HepG2 (cell line): ENCODE results near the gene GUCY1A1. TPM values are rescaled to one million over a fixed set of nuclear protein-coding genes. Genes with fewer than 3 reads are reported as not detected.

ENCODE experiments used
- ATAC-seq: fragments of 200-7000 bp; cut with Tn5 transposase; 3 replicates; pipeline ENCODE4 v1.9.1; 2020; ENCODE audit warnings: mild to moderate bottlenecking, moderate library complexity
- BruUV-seq: library from RNA; stranded (reverse); fragments of 400-500 nt; replicated peaks from 2 replicates; lab custom pipeline; 2021; lab: Mats Ljungman, UMichigan
- CTCF ChIA-PET: fragments of 300-600 bp; formaldehyde crosslinking; extraction: SDS; loops from one replicate; lab custom pipeline; 2021; ENCODE audit warnings: low total read pairs, inconsistent platforms, low intra/inter-chr PET ratio; lab: Yijun Ruan, JAX
- POLR2A ChIA-PET: fragments of 350-600 bp; sonication (Branson Sonifier 250); formaldehyde crosslinking; loops from one replicate; lab custom pipeline; 2020; ENCODE audit warnings: antibody characterized with exemption, inconsistent platforms; lab: Yijun Ruan, JAX
- DNase-seq: peaks from one replicate; pipeline ENCODE4 v3.0.0-alpha.2; 2015; ENCODE audit warnings: low spot score
- FAIRE-seq: peaks from 3 replicates; lab custom pipeline; 2011; peaks lifted over from hg19 to GRCh38; lab: Jason Lieb, UNC
- H2AFZ ChIP-seq: one replicate; pipeline ENCODE4 v1.6.1; 2011; ENCODE audit warnings: low read length, inconsistent platforms
- H3K27ac ChIP-seq: fragments of 300-600 bp; 3 replicates; pipeline ENCODE4 v1.8.0; 2011; ENCODE audit warnings: mixed run types, mild to moderate bottlenecking, mixed read lengths, low read length, inconsistent platforms; ENCODE audit not compliant: insufficient read depth; ENCODE audit errors: extremely low read length
- H3K27me3 ChIP-seq, 2 experiments: fragments of 200-600 bp in 1 of 2; 2 replicates in 1 of 2; 3 replicates in 1 of 2; pipeline versions ENCODE4 v1.6.0 to v1.8.0; 2011; ENCODE audit warnings: low read length in 2 of 2, mild to moderate bottlenecking in 2 of 2, moderate library complexity in 2 of 2, inconsistent platforms in 1 of 2; ENCODE audit not compliant: insufficient read depth in 2 of 2, control insufficient read depth in 1 of 2
- H3K36me3 ChIP-seq, 2 experiments: fragments of 200-600 bp in 1 of 2; replicated peaks in 1 of 2; 2 replicates in 1 of 2; 3 replicates in 1 of 2; pipeline versions ENCODE4 v1.5.1 to v1.8.0; 2011; ENCODE audit warnings: low read length in 2 of 2, inconsistent platforms in 1 of 2; ENCODE audit not compliant: insufficient read depth in 2 of 2, control insufficient read depth in 1 of 2
- H3K4me1 ChIP-seq: 2 replicates; pipeline ENCODE4 v1.5.1; 2012; ENCODE audit warnings: low read length, inconsistent platforms; ENCODE audit not compliant: insufficient read depth
- H3K4me2 ChIP-seq: 2 replicates; pipeline ENCODE4 v1.6.0; 2011; ENCODE audit warnings: low read depth, low read length, inconsistent platforms
- H3K4me3 ChIP-seq, 3 experiments: fragments of 200-600 bp in 1 of 3; sonication (generic), shearing (Covaris generic) in 1 of 3; replicated peaks in 1 of 3; 2 replicates each; pipeline ENCODE4 v1.5.1; 2011 to 2016; ENCODE audit warnings: low read length in 3 of 3, inconsistent platforms in 2 of 3, low read depth in 2 of 3, mild to moderate bottlenecking in 2 of 3, control low read depth in 1 of 3, mixed read lengths in 1 of 3; ENCODE audit not compliant: insufficient read depth in 1 of 3
- H3K79me2 ChIP-seq: one replicate; pipeline ENCODE4 v1.6.1; 2011; ENCODE audit warnings: low read length, inconsistent platforms; ENCODE audit not compliant: insufficient read depth
- H3K9ac ChIP-seq: 2 replicates; pipeline ENCODE4 v1.6.0; 2011; ENCODE audit warnings: mild to moderate bottlenecking, low read depth, low read length, inconsistent platforms; ENCODE audit not compliant: insufficient read depth
- H3K9me3 ChIP-seq: 2 replicates; pipeline ENCODE4 v1.5.1; 2012; ENCODE audit warnings: mild to moderate bottlenecking, low read length
- H4K20me1 ChIP-seq: 2 replicates; pipeline ENCODE4 v1.6.0; 2011; ENCODE audit warnings: inconsistent platforms, mild to moderate bottlenecking, low read length, moderate library complexity; ENCODE audit not compliant: insufficient read depth
- HBP1 ChIP-seq: IDR thresholded peaks from 2 replicates; pipeline ENCODE4 v1.6.1; 2016; ENCODE audit warnings: low read depth, control low read depth
- KLF15 ChIP-seq: sonication (generic); formaldehyde crosslinking; IDR thresholded peaks from 2 replicates; pipeline ENCODE4 v1.8.1; 2023; ENCODE audit warnings: borderline replicate concordance, mild to moderate bottlenecking, inconsistent platforms, missing genetic modification reagents, mixed read lengths
- SRSF9 ChIP-seq: fragments of 200-400 bp; formaldehyde crosslinking; IDR thresholded peaks from 2 replicates; pipeline ENCODE4 v1.6.1; 2018; ENCODE audit warnings: borderline replicate concordance, mild to moderate bottlenecking, low read depth, low read length; ENCODE audit not compliant: insufficient read depth, poor library complexity, severe bottlenecking
- ZNF710 ChIP-seq: sonication (generic); formaldehyde crosslinking; IDR thresholded peaks from 2 replicates; pipeline ENCODE4 v1.5.0; 2020; ENCODE audit warnings: mild to moderate bottlenecking, missing genetic modification reagents, borderline replicate concordance
- WGBS: methylation state at CpG from one replicate; pipeline ENCODE4 v1.1.6; 2017; ENCODE audit warnings: low lambda C conversion rate; 5-methylcytosine and 5-hydroxymethylcytosine counted together
- in situ Hi-C: cut with HindIII; loops from 2 replicates; pipeline ENCODE4 v1.10.0; 2017; ENCODE audit warnings: low pct_unique_long_range_greater_than_20kb; ENCODE audit not compliant: extremely low pct_ligation_motif_present
- intact Hi-C: fragments of 100-400 bp; cut with micrococcal nuclease; formaldehyde crosslinking; loops from one replicate; pipeline ENCODE4 v1.10.0; 2022; ENCODE audit not compliant: unreplicated experiment
- polyA plus RNA-seq, 8 experiments: library from polyadenylated mRNA; depleted of rRNA in 3 of 8; stranded (reverse) in 7 of 8; unstranded in 1 of 8; fragments of >200 nt; fragmentation: Illumina TruSeq in 4 of 8; extraction: Trizol in 4 of 8; gene quantifications; 2 replicates each; pipeline versions ENCODE4 v1.2.1 to v1.2.3, GENCODE V29; 2011 to 2016; ENCODE audit warnings: low read depth in 4 of 8, missing spikeins in 1 of 8, mixed read lengths in 1 of 8; ENCODE audit not compliant: insufficient read depth in 1 of 8
- total RNA-seq, 5 experiments: library from RNA; depleted of rRNA; stranded (reverse); fragments of >200 nt; fragmentation: Illumina TruSeq; extraction: Trizol; gene quantifications; 2 replicates each; pipeline ENCODE4 v1.2.3, GENCODE V29; 2016; ENCODE audit warnings: low read depth in 1 of 5
- TF ChIP-seq, protein P1 (sequence below): sonication (generic); formaldehyde crosslinking; IDR thresholded peaks from 2 replicates; pipeline ENCODE4 v1.4.0; 2020; ENCODE audit warnings: mild to moderate bottlenecking, missing genetic modification reagents, borderline replicate concordance

GUCY1A1 gene
- total and polyA plus RNA-seq, 2 of the 13 experiments (the other 11 are each of a cell fraction or from before 2014, with no cell fraction given), result not detected

GRCh38 chr4:155774033-155774432, 107.4 kb downstream of the GUCY1A1 start:
- intact Hi-C loops, result no loop called here
- BruUV-seq, result no TSS peak
- ChIA-PET CTCF (no interaction called here), POLR2A (no interaction called here)
- Histone ChIP-seq H3K4me1 (no peaks in the 10 kb centered on the region), H3K27me3 (no peaks in the 10 kb centered on the region), H3K79me2 (no peaks in the 10 kb centered on the region), H3K36me3 (no peaks in the 10 kb centered on the region), H3K9ac (no peak overlapping the region), H3K4me3 (no peak overlapping the region), H2AFZ (no peak overlapping the region), H3K9me3 (no peaks in the 10 kb centered on the region), H3K4me2 (no peak overlapping the region), H3K27ac (no peak overlapping the region), H4K20me1 (no peaks in the 10 kb centered on the region)
- TF ChIP-seq ZNF710, result no peak
- TF ChIP-seq, protein P1, sequence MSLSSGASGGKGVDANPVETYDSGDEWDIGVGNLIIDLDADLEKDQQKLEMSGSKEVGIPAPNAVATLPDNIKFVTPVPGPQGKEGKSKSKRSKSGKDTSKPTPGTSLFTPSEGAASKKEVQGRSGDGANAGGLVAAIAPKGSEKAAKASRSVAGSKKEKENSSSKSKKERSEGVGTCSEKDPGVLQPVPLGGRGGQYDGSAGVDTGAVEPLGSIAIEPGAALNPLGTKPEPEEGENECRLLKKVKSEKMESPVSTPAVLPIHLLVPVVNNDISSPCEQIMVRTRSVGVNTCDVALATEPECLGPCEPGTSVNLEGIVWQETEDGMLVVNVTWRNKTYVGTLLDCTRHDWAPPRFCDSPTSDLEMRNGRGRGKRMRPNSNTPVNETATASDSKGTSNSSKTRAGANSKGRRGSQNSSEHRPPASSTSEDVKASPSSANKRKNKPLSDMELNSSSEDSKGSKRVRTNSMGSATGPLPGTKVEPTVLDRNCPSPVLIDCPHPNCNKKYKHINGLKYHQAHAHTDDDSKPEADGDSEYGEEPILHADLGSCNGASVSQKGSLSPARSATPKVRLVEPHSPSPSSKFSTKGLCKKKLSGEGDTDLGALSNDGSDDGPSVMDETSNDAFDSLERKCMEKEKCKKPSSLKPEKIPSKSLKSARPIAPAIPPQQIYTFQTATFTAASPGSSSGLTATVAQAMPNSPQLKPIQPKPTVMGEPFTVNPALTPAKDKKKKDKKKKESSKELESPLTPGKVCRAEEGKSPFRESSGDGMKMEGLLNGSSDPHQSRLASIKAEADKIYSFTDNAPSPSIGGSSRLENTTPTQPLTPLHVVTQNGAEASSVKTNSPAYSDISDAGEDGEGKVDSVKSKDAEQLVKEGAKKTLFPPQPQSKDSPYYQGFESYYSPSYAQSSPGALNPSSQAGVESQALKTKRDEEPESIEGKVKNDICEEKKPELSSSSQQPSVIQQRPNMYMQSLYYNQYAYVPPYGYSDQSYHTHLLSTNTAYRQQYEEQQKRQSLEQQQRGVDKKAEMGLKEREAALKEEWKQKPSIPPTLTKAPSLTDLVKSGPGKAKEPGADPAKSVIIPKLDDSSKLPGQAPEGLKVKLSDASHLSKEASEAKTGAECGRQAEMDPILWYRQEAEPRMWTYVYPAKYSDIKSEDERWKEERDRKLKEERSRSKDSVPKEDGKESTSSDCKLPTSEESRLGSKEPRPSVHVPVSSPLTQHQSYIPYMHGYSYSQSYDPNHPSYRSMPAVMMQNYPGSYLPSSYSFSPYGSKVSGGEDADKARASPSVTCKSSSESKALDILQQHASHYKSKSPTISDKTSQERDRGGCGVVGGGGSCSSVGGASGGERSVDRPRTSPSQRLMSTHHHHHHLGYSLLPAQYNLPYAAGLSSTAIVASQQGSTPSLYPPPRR (CRISPR knock-in tag), result no peak
- no peak for TF ChIP-seq SRSF9
- no peak for TF ChIP-seq HBP1 (CRISPR knock-in tag)
- TF ChIP-seq KLF15 (CRISPR knock-in tag), result no peak
- in situ Hi-C loops, result no loop called here
- WGBS, result 1% methylated on average over 4 of the region's 4 CpGs
- ATAC-seq (no peak), FAIRE-seq (no peak), DNase-seq (no peak)
